PFSK-1 (cell line): ENCODE measurements around the gene HAND1.

Experiments used
- FOXP2 ChIP-seq: optimal IDR thresholded peaks from 2 replicates; pipeline ENCODE3; 2011; ENCODE audit warnings: borderline replicate concordance, control low read depth, inconsistent platforms; ENCODE audit not compliant: insufficient read depth; ENCODE audit errors: extremely low read length, extremely low read depth
- POLR2AphosphoS5 ChIP-seq: IDR thresholded peaks from 2 replicates; pipeline ENCODE4 v1.6.1; 2012; ENCODE audit warnings: low read depth, mild to moderate bottlenecking, control low read depth, low read length, moderate library complexity
- SIN3A ChIP-seq: IDR thresholded peaks from 2 replicates; pipeline ENCODE4 v1.6.1; 2012; ENCODE audit warnings: mild to moderate bottlenecking, low read length, moderate library complexity, borderline replicate concordance; ENCODE audit not compliant: insufficient read depth
- TAF1 ChIP-seq: IDR thresholded peaks from 2 replicates; pipeline ENCODE4 v1.6.1; 2012; ENCODE audit warnings: low read length, control low read depth, borderline replicate concordance; ENCODE audit not compliant: insufficient read depth
- TF ChIP-seq, protein P1 (sequence below), 2 experiments: IDR thresholded peaks; 2 replicates each; pipeline versions ENCODE4 v1.6.1 to v1.8.0; 2011 to 2012; ENCODE audit warnings: low read depth in 2 of 2, low read length in 2 of 2, control low read depth in 1 of 2, inconsistent platforms in 1 of 2, mild to moderate bottlenecking in 1 of 2, moderate library complexity in 1 of 2; ENCODE audit not compliant: insufficient read depth in 1 of 2

Gene HAND1

DNA sequence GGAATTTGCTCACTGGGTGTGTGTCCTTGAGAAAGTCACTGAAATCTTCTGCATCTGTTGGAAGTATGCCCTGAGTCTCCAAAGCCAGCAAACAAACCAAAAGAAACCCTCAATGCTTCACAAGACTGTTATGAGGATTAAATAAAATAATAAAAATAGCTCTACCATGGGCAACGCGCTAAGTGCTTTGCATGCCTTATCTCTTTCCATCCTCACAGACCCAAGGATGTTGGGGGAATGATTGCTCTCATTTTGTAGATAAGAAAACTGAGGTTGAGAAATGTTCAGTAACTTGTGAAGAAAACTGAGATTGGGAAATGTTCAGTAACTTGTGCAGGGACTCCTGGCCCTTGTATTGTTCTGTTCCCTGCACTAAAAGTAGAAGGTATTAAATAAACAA is 7.9 kb downstream of the HAND1 start:
- TF ChIP-seq SIN3A (no peak), FOXP2 (no peak), POLR2AphosphoS5 (no peak), TAF1 (no peak)
- TF ChIP-seq, protein P1, sequence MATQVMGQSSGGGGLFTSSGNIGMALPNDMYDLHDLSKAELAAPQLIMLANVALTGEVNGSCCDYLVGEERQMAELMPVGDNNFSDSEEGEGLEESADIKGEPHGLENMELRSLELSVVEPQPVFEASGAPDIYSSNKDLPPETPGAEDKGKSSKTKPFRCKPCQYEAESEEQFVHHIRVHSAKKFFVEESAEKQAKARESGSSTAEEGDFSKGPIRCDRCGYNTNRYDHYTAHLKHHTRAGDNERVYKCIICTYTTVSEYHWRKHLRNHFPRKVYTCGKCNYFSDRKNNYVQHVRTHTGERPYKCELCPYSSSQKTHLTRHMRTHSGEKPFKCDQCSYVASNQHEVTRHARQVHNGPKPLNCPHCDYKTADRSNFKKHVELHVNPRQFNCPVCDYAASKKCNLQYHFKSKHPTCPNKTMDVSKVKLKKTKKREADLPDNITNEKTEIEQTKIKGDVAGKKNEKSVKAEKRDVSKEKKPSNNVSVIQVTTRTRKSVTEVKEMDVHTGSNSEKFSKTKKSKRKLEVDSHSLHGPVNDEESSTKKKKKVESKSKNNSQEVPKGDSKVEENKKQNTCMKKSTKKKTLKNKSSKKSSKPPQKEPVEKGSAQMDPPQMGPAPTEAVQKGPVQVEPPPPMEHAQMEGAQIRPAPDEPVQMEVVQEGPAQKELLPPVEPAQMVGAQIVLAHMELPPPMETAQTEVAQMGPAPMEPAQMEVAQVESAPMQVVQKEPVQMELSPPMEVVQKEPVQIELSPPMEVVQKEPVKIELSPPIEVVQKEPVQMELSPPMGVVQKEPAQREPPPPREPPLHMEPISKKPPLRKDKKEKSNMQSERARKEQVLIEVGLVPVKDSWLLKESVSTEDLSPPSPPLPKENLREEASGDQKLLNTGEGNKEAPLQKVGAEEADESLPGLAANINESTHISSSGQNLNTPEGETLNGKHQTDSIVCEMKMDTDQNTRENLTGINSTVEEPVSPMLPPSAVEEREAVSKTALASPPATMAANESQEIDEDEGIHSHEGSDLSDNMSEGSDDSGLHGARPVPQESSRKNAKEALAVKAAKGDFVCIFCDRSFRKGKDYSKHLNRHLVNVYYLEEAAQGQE (IDR thresholded peaks at IDR 0.05; ENCODE audit: insufficient read depth in 1 of 2, low read depth in 2 of 2, low read length in 2 of 2) = no peak

DNA sequence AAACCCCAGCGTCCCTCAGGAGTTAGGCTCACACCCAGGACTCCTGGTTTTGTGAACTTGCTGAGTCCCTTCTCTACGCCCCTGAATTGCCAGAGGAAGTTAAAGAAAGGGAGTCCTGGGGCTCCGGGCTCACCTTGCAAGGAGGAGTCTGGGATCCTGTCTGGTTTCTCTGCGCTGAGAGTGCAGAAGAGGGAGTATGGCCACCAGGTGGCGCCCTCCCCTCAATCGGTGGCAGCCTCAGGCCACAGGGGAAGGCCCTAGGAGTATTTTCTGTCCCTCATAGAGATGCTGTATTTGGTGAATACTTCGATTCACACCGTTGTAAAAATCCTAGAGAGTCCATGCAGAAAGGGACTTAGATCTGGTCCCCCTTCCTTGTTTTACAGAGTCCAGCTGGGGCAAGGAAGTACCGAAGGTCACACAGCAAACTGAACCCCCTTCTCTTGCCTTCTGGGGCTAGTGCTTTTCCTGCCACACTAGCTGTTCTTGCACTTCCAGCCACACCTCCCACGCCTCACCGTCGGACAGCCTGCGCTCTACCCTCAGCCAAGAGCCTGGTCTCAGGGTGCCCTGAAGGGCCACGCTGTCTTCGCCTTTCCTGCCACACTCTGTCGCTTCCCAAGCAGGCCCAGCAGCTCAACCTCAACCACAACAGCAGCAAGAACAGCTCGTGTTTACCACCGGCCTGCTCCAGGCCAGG is 10.2 kb downstream of the HAND1 start:
- TF ChIP-seq, protein P1 (IDR thresholded peaks at IDR 0.05; ENCODE audit: insufficient read depth in 1 of 2, low read depth in 2 of 2, low read length in 2 of 2) = no peak
- no peak for TF ChIP-seq FOXP2
- TF ChIP-seq POLR2AphosphoS5 = no peak
- no peak for TF ChIP-seq SIN3A
- TF ChIP-seq TAF1 = no peak

DNA sequence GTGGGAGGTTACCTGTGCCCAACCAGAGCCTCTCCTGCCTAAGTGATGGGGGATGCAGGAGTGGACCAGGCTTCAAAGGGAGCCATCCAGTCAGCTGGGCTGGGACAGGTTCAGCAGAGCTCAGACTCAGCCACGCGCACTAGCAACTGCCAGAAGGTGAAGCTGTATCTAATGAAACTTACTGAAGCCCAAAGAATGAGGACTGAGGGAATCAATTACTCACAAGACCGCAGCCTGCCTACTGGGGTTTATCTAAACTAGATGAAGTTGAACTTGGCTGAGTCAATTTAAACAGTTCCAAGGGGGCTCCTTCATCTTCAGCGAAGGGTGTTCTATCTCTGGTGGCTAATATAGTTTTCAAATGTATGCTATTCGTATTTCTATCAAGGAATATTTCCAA is 11.4 kb downstream of the HAND1 start:
- no peak for TF ChIP-seq FOXP2
- no peak for TF ChIP-seq SIN3A
- TF ChIP-seq, protein P1 (IDR thresholded peaks at IDR 0.05; ENCODE audit: insufficient read depth in 1 of 2, low read depth in 2 of 2, low read length in 2 of 2) = no peak
- TF ChIP-seq TAF1 = no peak
- no peak for TF ChIP-seq POLR2AphosphoS5

DNA sequence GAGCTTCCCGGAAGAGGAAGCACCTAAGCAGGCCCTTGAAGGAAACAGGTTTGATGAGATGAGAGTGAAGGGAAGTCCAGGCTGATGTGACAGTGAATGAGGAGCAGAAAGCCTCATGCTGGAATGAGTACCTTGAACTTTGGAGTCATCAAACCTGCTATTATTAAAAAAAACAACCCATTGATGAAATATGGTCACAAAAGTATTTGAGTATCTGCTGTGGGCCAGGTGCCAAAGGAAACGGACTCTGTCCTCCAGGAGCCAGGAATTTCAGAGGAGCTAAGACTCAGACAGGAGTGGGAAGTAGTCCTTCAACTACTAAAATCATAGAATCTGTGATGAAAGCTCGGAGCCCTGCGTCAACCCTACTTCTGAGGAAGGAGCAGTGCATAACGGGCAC is 11.9 kb downstream of the HAND1 start:
- TF ChIP-seq FOXP2 (no peak), TAF1 (no peak), SIN3A (no peak), POLR2AphosphoS5 (no peak)
- TF ChIP-seq, protein P1 (IDR thresholded peaks at IDR 0.05; ENCODE audit: insufficient read depth in 1 of 2, low read depth in 2 of 2, low read length in 2 of 2) = no peak

DNA sequence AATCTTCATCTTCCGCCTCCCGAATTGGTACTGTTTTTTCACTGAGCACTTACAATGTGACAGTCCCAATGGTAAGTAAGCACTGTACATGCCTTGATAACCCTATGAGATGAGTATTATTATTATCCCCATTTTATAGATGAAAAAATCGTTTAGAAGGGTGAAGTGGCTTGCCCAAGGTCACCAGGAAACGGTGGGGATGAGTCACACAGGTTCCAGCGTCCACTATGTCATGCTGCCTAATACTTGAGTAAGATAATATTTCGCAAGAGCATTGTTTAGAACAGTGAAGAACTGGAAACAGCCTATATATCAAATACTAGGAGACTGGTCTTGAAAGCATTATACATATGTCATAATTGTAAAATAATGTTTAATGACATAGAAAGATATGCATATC is 12.9 kb downstream of the HAND1 start:
- TF ChIP-seq, protein P1 (IDR thresholded peaks at IDR 0.05; ENCODE audit: insufficient read depth in 1 of 2, low read depth in 2 of 2, low read length in 2 of 2) = no peak
- TF ChIP-seq POLR2AphosphoS5 = no peak
